Measurements from ENCODE around the gene DTX2.
"Not testable (repeated sequence)": the region's sequence is repeated elsewhere in the genome, so short reads cannot be mapped to it uniquely, and the experiment has no call there.

GRCh38 chr7:76482660-76483059 is 21.2 kb downstream of the DTX2 start:
- not testable (repeated sequence) for TF ChIP-seq CTCF (optimal IDR thresholded peaks at IDR 0.05 in 1 of 3, IDR thresholded peaks at IDR 0.05 in 1 of 3, conservative IDR thresholded peaks at IDR 0.05 in 1 of 3; ENCODE audit: extremely low read depth in 1 of 3, insufficient read depth in 2 of 3, low read length in 3 of 3); EZH2 (IDR thresholded peaks at IDR 0.05; ENCODE audit: low read length)
